HepG2 (cell line): ENCODE results near the gene EHD1. TPM values are rescaled to one million over a fixed set of nuclear protein-coding genes. Genes with fewer than 3 reads are reported as not detected.

Source experiments
- CENPBD1 ChIP-seq: sonication (generic); formaldehyde crosslinking; IDR thresholded peaks from 2 replicates; pipeline ENCODE4 v1.8.0; 2022; ENCODE audit warnings: missing genetic modification reagents, low read depth, mild to moderate bottlenecking, borderline replicate concordance
- ETV5 ChIP-seq: IDR thresholded peaks from 2 replicates; pipeline ENCODE4 v1.6.1; 2018; ENCODE audit warnings: missing biosample characterization, missing genetic modification reagents, inconsistent platforms, borderline replicate concordance
- MED1 ChIP-seq: sonication (generic); formaldehyde crosslinking; IDR thresholded peaks from 2 replicates; pipeline ENCODE4 v1.4.0; 2020; ENCODE audit warnings: missing genetic modification reagents
- MEIS1 ChIP-seq: sonication (generic); formaldehyde crosslinking; IDR thresholded peaks from 2 replicates; pipeline ENCODE4 v1.9.0; 2021; ENCODE audit warnings: mild to moderate bottlenecking, missing genetic modification reagents, moderate library complexity, borderline replicate concordance
- MIER2 ChIP-seq: IDR thresholded peaks from 2 replicates; pipeline ENCODE4 v1.6.1; 2016; ENCODE audit warnings: missing biosample characterization, missing genetic modification reagents
- NFKB2 ChIP-seq: sonication (generic); formaldehyde crosslinking; IDR thresholded peaks from 2 replicates; pipeline ENCODE4 v1.4.0; 2020; ENCODE audit warnings: missing genetic modification reagents, borderline replicate concordance
- PHF8 ChIP-seq: sonication (generic); formaldehyde crosslinking; IDR thresholded peaks from 2 replicates; pipeline ENCODE4 v1.5.0; 2020; ENCODE audit warnings: missing genetic modification reagents
- PITX1 ChIP-seq: sonication (generic); formaldehyde crosslinking; IDR thresholded peaks from 2 replicates; pipeline ENCODE4 v1.5.1; 2020; ENCODE audit warnings: mild to moderate bottlenecking, missing genetic modification reagents
- RBM22 ChIP-seq: fragments of 200-400 bp; formaldehyde crosslinking; optimal IDR thresholded peaks from 2 replicates; pipeline ENCODE3; 2017; ENCODE audit warnings: mild to moderate bottlenecking, low read length, moderate library complexity
- RBM39 ChIP-seq: fragments of 200-400 bp; formaldehyde crosslinking; IDR thresholded peaks from one replicate; pipeline ENCODE4 v1.6.1; 2018; ENCODE audit warnings: antibody characterized with exemption, mild to moderate bottlenecking, low read depth, low read length; ENCODE audit not compliant: poor library complexity, severe bottlenecking
- REXO4 ChIP-seq: sonication (generic); formaldehyde crosslinking; IDR thresholded peaks from 2 replicates; pipeline ENCODE4 v1.8.0; 2022; ENCODE audit warnings: missing genetic modification reagents, mild to moderate bottlenecking, borderline replicate concordance
- RORA ChIP-seq: sonication (generic); formaldehyde crosslinking; IDR thresholded peaks from 2 replicates; pipeline ENCODE4 v1.5.0; 2020; ENCODE audit warnings: mild to moderate bottlenecking, missing genetic modification reagents, moderate library complexity
- SALL1 ChIP-seq: sonication (generic); formaldehyde crosslinking; IDR thresholded peaks from 2 replicates; pipeline ENCODE4 v1.8.0; 2022; ENCODE audit warnings: mild to moderate bottlenecking, missing genetic modification reagents
- SNRNP70 ChIP-seq: fragments of 200-400 bp; formaldehyde crosslinking; IDR thresholded peaks from 2 replicates; pipeline ENCODE4 v1.6.1; 2017; ENCODE audit warnings: mild to moderate bottlenecking, low read depth, low read length, moderate library complexity
- XBP1 ChIP-seq: sonication (generic); formaldehyde crosslinking; IDR thresholded peaks from 2 replicates; pipeline ENCODE4 v1.5.0; 2020; ENCODE audit warnings: missing genetic modification reagents
- ZNF280B ChIP-seq: sonication (generic); formaldehyde crosslinking; IDR thresholded peaks from 2 replicates; pipeline ENCODE4 v1.5.0; 2020; ENCODE audit warnings: missing genetic modification reagents, mild to moderate bottlenecking, borderline replicate concordance
- ZNF564 ChIP-seq: sonication (generic); formaldehyde crosslinking; IDR thresholded peaks from 2 replicates; pipeline ENCODE4 v1.8.1; 2023; ENCODE audit warnings: mild to moderate bottlenecking, missing genetic modification reagents
- ZNF747 ChIP-seq: sonication (generic); formaldehyde crosslinking; IDR thresholded peaks from 2 replicates; pipeline ENCODE4 v1.8.1; 2023; ENCODE audit warnings: missing genetic modification reagents, mild to moderate bottlenecking, borderline replicate concordance
- polyA plus RNA-seq, 8 experiments: library from polyadenylated mRNA; depleted of rRNA in 3 of 8; stranded (reverse) in 7 of 8; unstranded in 1 of 8; fragments of >200 nt; fragmentation: Illumina TruSeq in 4 of 8; extraction: Trizol in 4 of 8; gene quantifications; 2 replicates each; pipeline versions ENCODE4 v1.2.1 to v1.2.3, GENCODE V29; 2011 to 2016; ENCODE audit warnings: low read depth in 4 of 8, missing spikeins in 1 of 8, mixed read lengths in 1 of 8; ENCODE audit not compliant: insufficient read depth in 1 of 8
- total RNA-seq, 5 experiments: library from RNA; depleted of rRNA; stranded (reverse); fragments of >200 nt; fragmentation: Illumina TruSeq; extraction: Trizol; gene quantifications; 2 replicates each; pipeline ENCODE4 v1.2.3, GENCODE V29; 2016; ENCODE audit warnings: low read depth in 1 of 5
- TF ChIP-seq, protein P1 (sequence below): sonication (generic); formaldehyde crosslinking; IDR thresholded peaks from 2 replicates; pipeline ENCODE4 v1.4.0; 2020; ENCODE audit warnings: mild to moderate bottlenecking, missing genetic modification reagents
- TF ChIP-seq, protein P2 (sequence below): sonication (generic); formaldehyde crosslinking; IDR thresholded peaks from 2 replicates; pipeline ENCODE4 v1.8.0; 2022; ENCODE audit warnings: missing genetic modification reagents, mild to moderate bottlenecking, moderate library complexity, borderline replicate concordance

Gene EHD1
- total and polyA plus RNA-seq, 2 of the 13 experiments (the other 11 are each of a cell fraction or from before 2014, with no cell fraction given): 23.6 to 26.6 TPM

DNA sequence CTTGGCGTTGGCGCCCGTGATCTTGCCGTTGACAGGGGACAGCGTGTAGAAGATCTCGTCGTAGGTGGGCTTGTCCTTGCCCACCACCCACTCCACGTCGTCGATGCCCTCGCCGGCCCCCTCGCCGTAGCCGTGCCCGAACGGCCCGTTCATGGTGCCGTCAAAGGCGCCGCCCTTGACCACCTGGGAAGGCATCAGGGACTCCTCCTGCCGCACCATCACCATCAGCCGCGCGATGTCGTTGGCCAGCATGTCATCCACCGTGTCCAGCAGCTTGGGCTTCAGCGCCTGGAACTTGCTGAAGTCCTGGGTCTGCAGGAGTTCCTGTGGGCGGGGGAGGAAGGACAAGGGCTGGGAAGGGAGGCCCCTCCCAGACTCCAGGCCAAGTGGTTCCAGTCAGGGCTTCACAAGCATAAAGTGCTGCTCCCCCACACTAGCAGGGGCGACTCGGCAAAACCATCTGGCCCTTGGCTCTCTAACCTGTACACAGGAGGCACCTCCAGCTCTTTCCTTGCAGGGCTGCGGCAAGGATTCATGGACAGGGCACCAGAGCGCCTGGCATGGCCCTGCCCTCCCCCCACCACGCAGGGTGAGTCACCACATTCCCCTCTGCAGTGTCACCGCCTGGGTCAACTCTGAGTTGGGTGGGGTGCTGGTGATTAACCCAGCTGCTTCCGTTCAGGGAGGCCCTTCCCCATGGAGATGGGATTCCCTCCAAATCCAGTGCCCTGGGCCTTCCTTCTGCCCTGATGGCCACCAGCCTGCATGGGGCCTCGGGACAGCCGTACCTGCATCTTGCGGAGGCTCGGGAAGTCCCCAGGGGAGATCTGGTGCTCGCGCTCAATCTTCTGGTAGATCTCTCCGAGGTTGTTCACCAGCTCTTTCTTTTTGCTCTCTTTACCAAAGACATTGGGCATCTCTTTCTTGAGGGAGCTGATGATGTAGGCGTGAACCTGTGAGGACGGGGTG lies 23.6 kb downstream of the EHD1 start (continued):
- no peak for TF ChIP-seq ZNF280B (CRISPR knock-in tag)
- no peak for TF ChIP-seq ZNF747 (CRISPR knock-in tag)
- no peak for TF ChIP-seq REXO4 (CRISPR knock-in tag)
- TF ChIP-seq, protein P1, sequence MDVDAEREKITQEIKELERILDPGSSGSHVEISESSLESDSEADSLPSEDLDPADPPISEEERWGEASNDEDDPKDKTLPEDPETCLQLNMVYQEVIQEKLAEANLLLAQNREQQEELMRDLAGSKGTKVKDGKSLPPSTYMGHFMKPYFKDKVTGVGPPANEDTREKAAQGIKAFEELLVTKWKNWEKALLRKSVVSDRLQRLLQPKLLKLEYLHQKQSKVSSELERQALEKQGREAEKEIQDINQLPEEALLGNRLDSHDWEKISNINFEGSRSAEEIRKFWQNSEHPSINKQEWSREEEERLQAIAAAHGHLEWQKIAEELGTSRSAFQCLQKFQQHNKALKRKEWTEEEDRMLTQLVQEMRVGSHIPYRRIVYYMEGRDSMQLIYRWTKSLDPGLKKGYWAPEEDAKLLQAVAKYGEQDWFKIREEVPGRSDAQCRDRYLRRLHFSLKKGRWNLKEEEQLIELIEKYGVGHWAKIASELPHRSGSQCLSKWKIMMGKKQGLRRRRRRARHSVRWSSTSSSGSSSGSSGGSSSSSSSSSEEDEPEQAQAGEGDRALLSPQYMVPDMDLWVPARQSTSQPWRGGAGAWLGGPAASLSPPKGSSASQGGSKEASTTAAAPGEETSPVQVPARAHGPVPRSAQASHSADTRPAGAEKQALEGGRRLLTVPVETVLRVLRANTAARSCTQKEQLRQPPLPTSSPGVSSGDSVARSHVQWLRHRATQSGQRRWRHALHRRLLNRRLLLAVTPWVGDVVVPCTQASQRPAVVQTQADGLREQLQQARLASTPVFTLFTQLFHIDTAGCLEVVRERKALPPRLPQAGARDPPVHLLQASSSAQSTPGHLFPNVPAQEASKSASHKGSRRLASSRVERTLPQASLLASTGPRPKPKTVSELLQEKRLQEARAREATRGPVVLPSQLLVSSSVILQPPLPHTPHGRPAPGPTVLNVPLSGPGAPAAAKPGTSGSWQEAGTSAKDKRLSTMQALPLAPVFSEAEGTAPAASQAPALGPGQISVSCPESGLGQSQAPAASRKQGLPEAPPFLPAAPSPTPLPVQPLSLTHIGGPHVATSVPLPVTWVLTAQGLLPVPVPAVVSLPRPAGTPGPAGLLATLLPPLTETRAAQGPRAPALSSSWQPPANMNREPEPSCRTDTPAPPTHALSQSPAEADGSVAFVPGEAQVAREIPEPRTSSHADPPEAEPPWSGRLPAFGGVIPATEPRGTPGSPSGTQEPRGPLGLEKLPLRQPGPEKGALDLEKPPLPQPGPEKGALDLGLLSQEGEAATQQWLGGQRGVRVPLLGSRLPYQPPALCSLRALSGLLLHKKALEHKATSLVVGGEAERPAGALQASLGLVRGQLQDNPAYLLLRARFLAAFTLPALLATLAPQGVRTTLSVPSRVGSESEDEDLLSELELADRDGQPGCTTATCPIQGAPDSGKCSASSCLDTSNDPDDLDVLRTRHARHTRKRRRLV (CRISPR knock-in tag): no peak
- TF ChIP-seq NFKB2 (CRISPR knock-in tag): no peak
- no peak for TF ChIP-seq ZNF564 (CRISPR knock-in tag)
- TF ChIP-seq RBM22: no peak
- peak; percentile 53 for TF ChIP-seq RBM39
- no peak for TF ChIP-seq MEIS1 (CRISPR knock-in tag)
- TF ChIP-seq, protein P2, sequence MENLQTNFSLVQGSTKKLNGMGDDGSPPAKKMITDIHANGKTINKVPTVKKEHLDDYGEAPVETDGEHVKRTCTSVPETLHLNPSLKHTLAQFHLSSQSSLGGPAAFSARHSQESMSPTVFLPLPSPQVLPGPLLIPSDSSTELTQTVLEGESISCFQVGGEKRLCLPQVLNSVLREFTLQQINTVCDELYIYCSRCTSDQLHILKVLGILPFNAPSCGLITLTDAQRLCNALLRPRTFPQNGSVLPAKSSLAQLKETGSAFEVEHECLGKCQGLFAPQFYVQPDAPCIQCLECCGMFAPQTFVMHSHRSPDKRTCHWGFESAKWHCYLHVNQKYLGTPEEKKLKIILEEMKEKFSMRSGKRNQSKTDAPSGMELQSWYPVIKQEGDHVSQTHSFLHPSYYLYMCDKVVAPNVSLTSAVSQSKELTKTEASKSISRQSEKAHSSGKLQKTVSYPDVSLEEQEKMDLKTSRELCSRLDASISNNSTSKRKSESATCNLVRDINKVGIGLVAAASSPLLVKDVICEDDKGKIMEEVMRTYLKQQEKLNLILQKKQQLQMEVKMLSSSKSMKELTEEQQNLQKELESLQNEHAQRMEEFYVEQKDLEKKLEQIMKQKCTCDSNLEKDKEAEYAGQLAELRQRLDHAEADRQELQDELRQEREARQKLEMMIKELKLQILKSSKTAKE: no peak; the same call in 1 of the 2 replicates
- no peak for TF ChIP-seq SALL1 (CRISPR knock-in tag)
- TF ChIP-seq PHF8 (CRISPR knock-in tag): no peak
- no peak for TF ChIP-seq PITX1 (CRISPR knock-in tag)
- no peak for TF ChIP-seq XBP1 (CRISPR knock-in tag)
- TF ChIP-seq ETV5 (CRISPR knock-in tag): peak; percentile 94
- TF ChIP-seq RORA (CRISPR knock-in tag): no peak
- TF ChIP-seq MED1 (CRISPR knock-in tag): peak; percentile 58
- TF ChIP-seq CENPBD1: no peak
- TF ChIP-seq MIER2 (CRISPR knock-in tag): no peak
- TF ChIP-seq SNRNP70: no peak
